ENCODE data around the gene S100A16.
"Not testable (repeated sequence)": the region's sequence is repeated elsewhere in the genome, so short reads cannot be mapped to it uniquely, and the experiment has no call there.

Gene S100A16

GRCh38 chr1:153612755-153613331 lies at the start of gene S100A16:
S100A16 (minus strand) TSS chr1:153613137; CDS start chr1:153608151, 4,986 bp downstream.
- DNase-seq (ENCODE audit: low read depth) = no peak

- no peak for DNase-seq (ENCODE audit: low read depth)
These were observed 49.3 kb upstream of the S100A16 start for GRCh38 chr1:153662269-153662668.

- DNase-seq (ENCODE audit: low read depth) = no peak
These were observed 48.3 kb upstream of the S100A16 start for GRCh38 chr1:153661111-153661708.

- DNase-seq (ENCODE audit: low read depth) = no peak
These were observed 46.7 kb upstream of the S100A16 start for GRCh38 chr1:153659656-153660055.

- no peak for DNase-seq (ENCODE audit: low read depth)
These were observed 46.2 kb upstream of the S100A16 start for GRCh38 chr1:153659175-153659534.

- peak; percentile 58 for DNase-seq (ENCODE audit: low read depth)
These were observed 45.6 kb upstream of the S100A16 start, which contains the start of gene SNAPIN for GRCh38 chr1:153658400-153659174. SNAPIN (plus strand) TSS chr1:153658703; CDS start chr1:153658744, 41 bp downstream.

GRCh38 chr1:153655333-153655732 lies 42.4 kb upstream of the S100A16 start:
- DNase-seq (ENCODE audit: low read depth) = no peak

- DNase-seq (ENCODE audit: low read depth) = no peak
These were observed 40.0 kb upstream of the S100A16 start for GRCh38 chr1:153652805-153653500.

GRCh38 chr1:153651771-153652170 lies 38.8 kb upstream of the S100A16 start:
- DNase-seq (ENCODE audit: low read depth) = no peak

- DNase-seq (ENCODE audit: low read depth) = no peak
These were observed 36.9 kb upstream of the S100A16 start for GRCh38 chr1:153649863-153650235.

- DNase-seq (ENCODE audit: low read depth) = no peak
These were observed 36.4 kb upstream of the S100A16 start for GRCh38 chr1:153649137-153649862.

- DNase-seq (ENCODE audit: low read depth) = no peak
These were observed 35.2 kb upstream of the S100A16 start for GRCh38 chr1:153648000-153648643.

- DNase-seq (ENCODE audit: low read depth) = no peak
These were observed 34.4 kb upstream of the S100A16 start for GRCh38 chr1:153647346-153647714.

GRCh38 chr1:153646672-153647345 lies 33.9 kb upstream of the S100A16 start:
- DNase-seq (ENCODE audit: low read depth) = no peak

- DNase-seq (ENCODE audit: low read depth) = no peak
These were observed 30.9 kb upstream of the S100A16 start for GRCh38 chr1:153643816-153644215.

- DNase-seq (ENCODE audit: low read depth) = no peak
These were observed 30.2 kb upstream of the S100A16 start for GRCh38 chr1:153643100-153643499.

- no peak for DNase-seq (ENCODE audit: low read depth)
These were observed 29.2 kb upstream of the S100A16 start for GRCh38 chr1:153642161-153642560.

GRCh38 chr1:153640861-153641260 lies 27.9 kb upstream of the S100A16 start:
- no peak for DNase-seq (ENCODE audit: low read depth)

GRCh38 chr1:153640213-153640612 lies 27.3 kb upstream of the S100A16 start:
- not testable (repeated sequence) for DNase-seq (ENCODE audit: low read depth)

GRCh38 chr1:153639280-153639679 lies 26.3 kb upstream of the S100A16 start:
- DNase-seq (ENCODE audit: low read depth) = no peak

GRCh38 chr1:153638261-153638660 lies 25.3 kb upstream of the S100A16 start:
- no peak for DNase-seq (ENCODE audit: low read depth)

Measured in CMK (cell line).